CD4-positive, alpha-beta T cell treated with Interleukin-15 for 1 hour (primary cell): ENCODE data around the gene APOL4.
A peak's percentile ranks its signal among the peaks of the same experiment; 100 is the strongest.

ENCODE experiments used
- DNase-seq: peaks from one replicate; pipeline ENCODE4 v3.0.0-alpha.2; 2020

The APOL4 gene

DNA sequence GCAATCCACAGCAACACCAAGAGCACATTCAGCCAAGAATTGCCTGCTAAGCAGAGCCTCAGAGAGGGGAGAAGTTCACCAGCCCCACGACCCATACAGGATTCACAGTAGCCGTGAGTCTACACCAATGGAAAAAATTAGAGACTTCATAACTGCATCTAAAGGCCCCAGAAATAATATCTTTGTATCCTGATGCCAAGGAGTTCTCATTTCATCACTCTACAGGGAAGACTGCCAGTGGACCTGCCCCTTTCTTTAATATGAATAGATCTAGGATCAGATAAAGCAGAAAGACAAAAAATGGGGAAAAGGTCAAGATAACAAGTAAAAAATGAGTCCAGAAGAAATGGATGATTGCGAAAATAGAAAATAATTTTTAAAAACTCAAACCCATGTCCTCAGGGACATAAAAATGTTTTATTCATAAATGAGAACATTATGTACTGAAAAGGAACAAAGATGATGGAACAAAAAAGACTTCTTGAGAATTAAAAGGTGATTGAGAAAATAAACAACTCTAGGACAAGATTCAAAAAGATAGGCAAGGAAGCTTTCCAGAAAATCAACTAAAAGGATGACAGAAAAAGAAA, 50.5 kb downstream of the APOL4 start:
- DNase-seq: no peak

DNA sequence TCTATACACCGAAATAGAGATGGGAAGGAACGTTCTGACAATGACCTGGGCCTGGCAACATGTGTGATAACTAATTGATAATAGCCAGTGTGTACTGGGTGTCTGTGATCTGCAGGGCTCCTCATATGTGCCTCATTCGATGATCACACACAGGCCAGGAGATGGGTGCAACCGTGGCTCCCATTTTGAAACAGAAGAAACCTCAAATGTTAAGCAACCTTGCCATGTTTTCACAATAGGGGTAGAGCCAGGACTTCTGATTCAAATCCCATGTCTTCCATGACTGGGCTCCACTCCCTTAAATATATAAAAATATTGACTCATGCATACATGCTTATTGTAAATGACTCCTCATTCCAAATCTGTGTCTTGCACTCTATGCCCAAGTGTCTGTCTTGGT, 52.2 kb downstream of the APOL4 start:
- DNase-seq: no peak

GRCh38 chr22:36148411-36148810, 53.2 kb downstream of the APOL4 start:
- DNase-seq: no peak

DNA sequence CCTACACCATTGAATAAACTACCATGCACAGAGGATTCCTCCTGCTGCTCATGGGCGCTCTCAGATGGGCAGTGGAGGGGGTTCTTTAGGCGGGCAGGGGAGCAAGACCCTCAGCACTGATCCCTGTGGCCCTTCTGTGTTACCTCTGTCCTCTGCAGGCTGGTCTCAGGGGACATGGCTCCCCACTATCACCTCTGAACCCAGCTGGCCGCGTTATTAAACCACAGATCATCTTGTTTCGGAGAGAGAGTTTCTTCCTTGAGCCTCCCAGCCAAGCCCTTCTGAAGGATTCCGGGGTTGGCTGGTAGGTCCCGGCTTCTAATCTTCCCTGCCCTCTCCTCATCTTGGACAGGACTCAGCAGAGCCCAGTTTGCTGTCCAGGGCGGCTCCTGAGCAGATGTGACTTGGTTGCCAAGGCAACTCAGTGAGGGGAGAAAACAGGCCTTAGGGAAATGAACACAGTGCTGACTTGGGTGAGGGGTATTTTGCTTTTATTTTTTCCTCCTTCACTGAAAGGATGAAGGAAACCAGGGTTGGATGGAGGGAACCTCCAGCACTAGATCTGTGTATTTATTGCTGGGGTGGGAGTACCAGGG, 54.3 kb downstream of the APOL4 start:
- DNase-seq: no peak

DNA sequence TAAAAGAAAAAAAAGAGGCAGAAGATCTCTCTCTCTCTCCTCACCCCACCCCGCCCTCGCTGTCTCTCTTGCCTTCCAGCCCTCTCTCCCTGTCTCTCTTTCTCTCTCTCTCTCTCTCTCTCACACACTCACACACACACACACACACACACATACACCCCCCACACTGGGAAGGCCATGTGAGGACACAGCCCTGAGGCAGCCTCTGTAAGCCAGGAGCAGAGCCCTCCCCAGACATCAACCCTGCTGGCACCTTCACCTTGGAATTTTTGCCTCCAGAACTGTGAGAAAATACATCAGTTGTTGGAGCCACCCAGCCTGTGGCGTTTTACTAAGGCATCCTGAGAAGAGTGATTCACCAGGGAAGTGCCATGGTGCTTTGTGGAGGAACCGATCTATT, 55.7 kb downstream of the APOL4 start:
- no peak for DNase-seq

DNA sequence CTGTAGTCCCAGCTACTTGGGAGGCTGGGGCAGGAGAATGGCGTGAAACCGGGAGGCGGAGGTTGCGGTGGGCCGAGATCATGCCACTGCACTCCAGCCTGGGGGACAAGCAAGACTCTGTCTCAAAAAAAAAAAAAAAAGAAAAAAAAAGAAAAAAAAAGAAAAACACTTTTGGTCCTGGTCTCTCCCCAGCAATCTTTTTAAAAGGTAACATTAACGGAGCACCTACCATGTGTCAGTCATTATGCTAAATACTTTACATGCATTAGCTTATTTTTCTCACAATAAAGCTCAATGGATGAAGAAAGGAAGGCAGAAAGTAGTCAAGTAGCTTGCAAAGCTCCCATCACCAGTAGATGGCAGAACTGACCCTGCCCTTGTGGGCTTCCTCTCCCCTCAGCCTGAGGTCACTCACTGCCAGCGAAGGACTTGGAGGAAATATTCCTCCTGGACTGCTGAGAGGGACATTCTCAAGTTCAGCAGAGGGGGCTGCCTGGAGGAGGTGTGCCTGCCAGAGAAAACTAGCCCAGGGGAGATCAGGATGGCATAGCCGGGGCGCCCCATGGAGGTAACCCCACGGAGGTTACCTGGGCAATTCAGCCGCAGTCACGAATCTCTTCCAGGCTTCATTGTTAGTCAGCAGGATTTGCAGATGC, 56.6 kb downstream of the APOL4 start:
- peak; percentile 52 for DNase-seq

DNA sequence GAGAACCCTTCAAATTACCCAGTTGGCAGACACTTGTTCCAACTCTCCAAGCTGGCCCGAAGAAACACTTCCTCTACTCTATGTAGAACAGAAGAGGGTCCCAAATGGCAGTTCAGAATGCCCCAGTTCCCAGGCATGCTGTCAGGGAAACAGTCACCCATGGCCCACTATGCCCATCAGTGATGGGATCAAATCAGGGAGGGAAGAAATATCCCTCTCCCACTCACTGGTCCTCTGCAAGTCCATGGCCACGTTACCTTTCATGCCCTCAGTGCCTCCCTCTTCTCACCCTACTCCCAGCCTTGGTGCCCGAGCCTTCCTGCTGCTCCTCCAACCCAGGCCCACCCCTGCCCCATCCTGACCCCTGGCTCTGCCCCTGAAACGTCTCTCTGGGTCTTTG, 57.7 kb downstream of the APOL4 start:
- no peak for DNase-seq

DNA sequence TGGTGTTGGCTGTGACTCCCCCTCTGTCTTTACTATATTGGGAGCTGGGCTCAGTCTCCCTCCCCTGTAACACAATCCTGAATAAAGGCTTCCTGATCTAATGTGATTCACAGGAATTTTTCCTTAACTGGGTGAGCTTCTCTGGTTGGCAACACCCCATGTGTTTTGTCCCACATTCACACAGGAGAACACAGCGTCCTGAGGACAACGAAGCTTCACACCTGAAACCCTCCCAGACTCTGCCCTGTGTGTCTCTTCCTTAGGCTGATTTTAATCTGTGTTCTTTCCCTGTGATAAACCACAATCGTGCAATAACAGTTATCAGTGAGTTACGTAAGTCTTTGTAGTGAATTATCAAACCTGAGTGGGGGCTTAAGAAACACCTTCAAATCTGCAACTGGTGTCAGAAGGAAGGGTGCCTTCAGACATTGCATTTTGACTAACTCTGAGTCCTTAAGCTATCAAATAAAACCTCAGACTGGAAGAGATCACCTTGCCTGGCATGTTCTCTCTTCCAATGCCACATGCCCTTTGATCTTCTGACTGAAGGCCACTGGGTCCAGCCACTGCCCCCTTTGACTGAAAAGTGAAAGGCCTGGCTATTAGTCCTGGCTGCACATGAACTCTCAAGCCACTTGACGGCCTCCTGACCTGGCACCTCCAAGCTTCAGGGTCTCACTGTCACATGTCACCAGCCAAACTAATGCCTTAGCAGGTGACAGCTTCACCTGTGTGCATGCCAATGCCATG, 58.4 kb downstream of the APOL4 start:
- no peak for DNase-seq

GRCh38 chr22:36141481-36141880, 60.1 kb downstream of the APOL4 start:
- DNase-seq: no peak
